ENCODE results near the gene WDR62. TPM values are rescaled to one million over a fixed set of nuclear protein-coding genes. Genes with fewer than 3 reads are reported as not detected.
"Not testable (repeated sequence)": the region's sequence is repeated elsewhere in the genome, so short reads cannot be mapped to it uniquely, and the experiment has no call there.

The WDR62 gene
- total RNA-seq, 1 donor from 2014 or later, result 1.2 TPM

DNA sequence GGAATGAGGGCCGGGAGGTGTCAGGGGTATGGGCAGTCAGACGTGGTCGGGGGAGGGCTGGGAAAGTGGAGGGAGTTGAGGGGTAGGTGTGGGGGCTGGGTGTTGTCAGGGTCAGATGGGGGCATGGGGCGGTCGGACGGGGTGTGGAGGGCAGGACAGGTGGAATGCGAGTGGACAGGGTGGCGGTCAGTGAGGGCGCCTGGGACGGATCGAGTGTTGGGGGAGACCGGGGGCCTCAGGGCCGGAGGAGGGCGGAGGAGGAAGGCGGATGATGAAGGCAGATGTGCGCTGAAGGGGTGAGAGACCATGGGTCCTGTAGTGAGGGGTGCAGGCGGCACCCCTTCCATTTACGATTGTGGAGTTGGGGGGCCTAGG lies 66.3 kb downstream of the WDR62 start:
- DNase-seq (ENCODE audit: low spot score) (no peak), ATAC-seq (no peak)
- intact Hi-C loops (cut with DNase I), result loop anchor here (5.0 kb wide), 1 partner anchor 46 kb away; no protein-coding TSS in a partner anchor

GRCh38 chr19:36121486-36122124 lies 66.9 kb downstream of the WDR62 start:
- ATAC-seq (no peak), DNase-seq (ENCODE audit: low spot score) (no peak)
- intact Hi-C loops (cut with DNase I), result loop anchor here (5.0 kb wide), 1 partner anchor 46 kb away; no protein-coding TSS in a partner anchor

DNA sequence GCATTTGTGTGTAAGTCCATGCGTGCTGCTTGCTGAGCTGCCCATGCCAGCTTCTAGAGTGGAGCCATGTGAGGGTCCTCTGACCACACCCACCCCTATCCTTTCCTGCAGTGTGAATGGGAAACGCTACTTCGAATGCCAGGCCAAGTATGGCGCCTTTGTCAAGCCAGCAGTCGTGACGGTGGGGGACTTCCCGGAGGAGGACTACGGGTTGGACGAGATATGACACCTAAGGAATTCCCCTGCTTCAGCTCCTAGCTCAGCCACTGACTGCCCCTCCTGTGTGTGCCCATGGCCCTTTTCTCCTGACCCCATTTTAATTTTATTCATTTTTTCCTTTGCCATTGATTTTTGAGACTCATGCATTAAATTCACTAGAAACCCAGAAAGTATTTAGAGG lies 70.9 kb downstream of the WDR62 start:
- intact Hi-C loops (cut with DNase I), result no loop called here
- DNase-seq (ENCODE audit: low spot score), result no peak
- no peak for ATAC-seq

DNA sequence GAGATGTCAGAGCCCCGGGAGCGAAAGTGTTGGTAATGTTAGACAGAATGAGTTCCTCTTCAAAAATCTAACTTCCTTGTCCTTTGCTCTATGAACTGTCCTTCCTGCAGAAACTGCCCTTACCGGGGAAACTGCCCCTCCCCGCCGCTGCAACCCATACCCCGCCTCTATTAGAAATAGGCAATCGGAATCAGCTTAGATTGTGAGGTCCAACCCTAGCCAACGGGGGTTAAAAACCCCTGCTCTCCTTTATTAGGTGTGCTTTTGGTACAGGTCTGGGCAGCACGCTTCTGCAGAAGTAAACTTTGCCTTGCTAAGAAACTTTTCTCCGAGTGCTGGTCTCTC lies 73.7 kb downstream of the WDR62 start:
- intact Hi-C loops (cut with DNase I), result no loop called here
- DNase-seq (ENCODE audit: low spot score), result no peak
- peak; percentile 21 for ATAC-seq

DNA sequence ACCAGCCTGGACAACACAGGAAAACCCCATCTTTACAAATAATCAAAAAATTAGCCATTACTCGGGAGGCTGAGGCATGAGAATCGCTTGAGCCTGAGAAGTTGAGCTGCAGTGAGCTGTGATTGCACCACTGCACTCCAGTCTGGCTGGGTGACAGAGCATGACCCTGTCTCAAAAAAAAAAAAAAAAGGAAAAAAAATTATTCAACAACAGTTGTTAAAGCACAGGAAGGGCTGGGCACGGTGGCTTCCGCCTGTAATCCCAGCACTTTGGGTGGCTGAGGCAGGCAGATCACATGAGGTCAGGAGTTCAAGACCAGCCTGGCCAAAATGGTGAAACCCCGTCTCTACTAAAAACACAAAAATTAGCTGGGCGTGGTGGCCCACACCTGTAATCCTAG lies 76.5 kb downstream of the WDR62 start:
- DNase-seq (ENCODE audit: low spot score); ATAC-seq; intact Hi-C loops (cut with DNase I): not testable (repeated sequence)

GRCh38 chr19:36134867-36135266 lies 80.2 kb downstream of the WDR62 start:
- intact Hi-C loops (cut with DNase I); ATAC-seq; DNase-seq (ENCODE audit: low spot score): not testable (repeated sequence)

- peak; percentile 66 for DNase-seq (ENCODE audit: low spot score)
- no peak for ATAC-seq
- intact Hi-C loops (cut with DNase I), result no loop called here
These were observed 82.4 kb downstream of the WDR62 start for GRCh38 chr19:36136964-36137686.

DNA sequence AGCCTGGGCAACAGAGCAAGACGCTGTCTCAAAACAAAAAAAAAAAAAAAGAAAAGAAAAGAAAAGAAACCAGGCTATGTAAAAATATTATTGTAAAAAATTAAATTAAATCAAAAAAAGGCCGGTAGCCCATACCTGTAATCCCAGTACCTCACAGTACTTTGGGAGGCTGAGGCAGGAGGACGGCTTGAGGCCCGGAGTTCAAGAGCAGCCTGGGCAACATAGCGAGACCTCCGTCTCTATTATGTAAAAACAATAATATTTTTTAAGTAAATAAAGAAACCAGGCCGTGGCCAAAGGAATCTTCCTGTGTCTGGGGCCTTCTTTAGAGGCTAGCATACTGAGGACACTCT lies 84.4 kb downstream of the WDR62 start:
- intact Hi-C loops (cut with DNase I), result no loop called here
- no peak for DNase-seq (ENCODE audit: low spot score)
- no peak for ATAC-seq

DNA sequence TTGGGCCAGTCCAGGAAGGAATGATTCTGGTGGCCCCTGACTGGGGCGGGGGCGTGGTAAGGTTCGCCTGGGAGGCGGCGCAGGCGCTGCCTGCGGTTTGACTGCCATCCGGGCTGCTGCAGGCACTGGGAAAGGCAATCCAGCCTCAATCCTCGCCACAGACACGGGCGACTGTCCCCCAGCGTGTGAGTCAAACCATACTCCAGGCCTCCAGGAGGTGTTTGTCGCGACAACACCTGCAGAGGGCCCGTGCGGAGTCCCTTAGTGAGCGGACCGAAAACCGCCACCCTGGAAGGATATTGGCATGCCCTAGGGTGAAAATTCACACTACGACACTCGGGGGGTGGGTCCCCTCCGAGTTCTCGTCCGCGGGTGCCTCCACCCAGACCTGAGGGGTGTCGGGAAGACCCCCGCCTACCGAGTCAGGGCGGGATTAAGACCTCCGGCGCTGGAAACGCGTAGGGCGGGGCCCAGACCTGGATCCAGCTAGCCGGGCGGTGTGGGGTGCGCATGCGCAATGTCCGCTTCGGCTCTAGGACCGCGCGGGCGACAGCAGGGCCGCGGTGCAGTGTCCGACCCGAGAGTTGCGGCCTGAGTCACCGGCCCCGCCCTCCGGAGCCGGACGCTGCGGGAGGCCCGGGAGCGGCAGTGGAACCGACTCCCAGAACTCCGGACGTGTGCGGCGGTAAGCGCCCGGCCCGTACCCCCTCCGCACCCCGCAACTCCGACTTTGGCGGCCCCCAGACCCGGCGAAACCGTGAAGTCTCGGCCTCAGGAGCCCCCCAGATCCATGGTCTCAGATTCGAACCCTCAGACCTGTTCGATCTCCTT lies 85.0 kb downstream of the WDR62 start, which contains the start of gene CAPNS1:
CAPNS1 (plus strand) TSS at position 594 of the 831 bp plus-strand sequence. CDS start 946 bp downstream, outside the sequence.
- intact Hi-C loops (cut with DNase I), result no loop called here
- DNase-seq (ENCODE audit: low spot score) (peak; percentile 98), ATAC-seq (peak; percentile 97)

DNA sequence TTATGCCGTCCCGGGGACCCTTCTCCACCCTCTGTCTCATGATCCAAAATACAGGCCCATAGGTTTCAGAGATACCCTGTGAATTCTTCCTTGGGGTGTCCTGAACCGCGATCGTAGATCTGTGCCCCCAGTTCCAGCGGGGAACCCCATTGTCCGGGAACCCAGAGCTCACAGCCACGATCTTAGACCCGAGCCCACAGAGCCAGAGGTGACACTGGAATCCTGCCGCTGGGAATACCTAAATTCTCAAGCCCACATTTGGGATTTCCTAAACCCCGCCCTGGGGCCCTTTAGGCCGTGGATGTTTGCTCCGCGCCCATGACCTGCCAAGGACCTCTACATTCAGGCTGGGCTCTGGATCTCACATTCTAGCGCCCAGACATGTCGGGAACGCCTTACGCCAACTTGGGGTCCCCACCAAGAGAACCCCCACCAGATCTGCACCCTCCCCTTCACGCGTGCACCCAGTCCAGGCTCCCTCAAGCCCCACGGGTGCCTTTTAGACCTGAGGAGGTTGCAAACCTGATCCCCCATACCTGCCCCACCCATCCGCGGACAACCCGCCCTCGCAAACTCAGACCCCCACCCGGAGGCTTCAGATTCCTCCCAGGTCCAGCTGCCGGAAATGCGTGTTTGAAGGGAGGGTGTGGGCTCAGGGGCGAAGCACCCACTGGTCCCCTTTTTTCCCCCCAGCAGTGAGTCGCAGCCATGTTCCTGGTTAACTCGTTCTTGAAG lies 85.8 kb downstream of the WDR62 start:
- intact Hi-C loops (cut with DNase I), result no loop called here
- ATAC-seq, result peak; percentile 5
- peak; percentile 73 for DNase-seq (ENCODE audit: low spot score)

DNA sequence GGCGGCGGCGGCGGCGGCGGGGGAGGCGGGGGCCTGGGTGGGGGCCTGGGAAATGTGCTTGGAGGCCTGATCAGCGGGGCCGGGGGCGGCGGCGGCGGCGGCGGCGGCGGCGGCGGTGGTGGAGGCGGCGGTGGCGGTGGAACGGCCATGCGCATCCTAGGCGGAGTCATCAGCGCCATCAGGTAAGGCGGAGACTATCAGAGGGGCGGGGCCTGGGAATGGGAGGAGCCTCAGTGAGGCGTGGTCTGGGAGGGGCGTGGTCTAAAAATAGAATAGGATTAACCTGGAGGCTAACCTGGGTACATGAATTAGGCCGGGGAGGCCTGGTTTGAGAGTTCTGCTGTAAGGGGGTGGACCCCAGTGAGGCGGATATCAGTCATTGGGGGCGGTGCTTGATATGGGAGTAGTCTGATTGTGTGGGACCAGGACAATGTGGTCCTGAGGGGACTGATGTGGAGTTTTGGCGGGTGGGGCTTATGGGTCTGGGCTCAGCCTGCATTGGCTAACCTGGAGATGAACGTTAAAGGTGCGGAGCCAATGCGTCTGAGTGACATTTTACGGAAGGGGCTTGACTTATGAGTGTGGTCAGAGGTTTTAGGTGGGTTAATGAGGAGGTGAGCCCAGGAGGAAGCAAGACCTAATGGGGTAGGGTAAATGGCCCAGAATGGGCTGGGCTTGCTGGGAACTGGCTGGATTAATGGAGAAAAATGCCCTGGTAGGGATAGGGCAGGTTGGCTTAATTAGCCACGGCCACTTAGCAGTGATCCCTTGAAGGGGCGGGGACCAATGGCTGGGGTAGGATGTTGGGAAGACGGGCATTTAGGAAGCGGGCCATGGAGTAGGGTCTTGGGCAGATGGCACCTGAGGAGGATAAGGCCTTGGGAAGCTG lies 86.6 kb downstream of the WDR62 start:
- intact Hi-C loops (cut with DNase I), result no loop called here

GRCh38 chr19:36142046-36142445 lies 87.3 kb downstream of the WDR62 start:
- ATAC-seq (no peak), DNase-seq (ENCODE audit: low spot score) (no peak)
- intact Hi-C loops (cut with DNase I), result no loop called here

More for the DNA sequence above, 86.6 kb downstream of the WDR62 start:
- peak; percentile 93 for DNase-seq (ENCODE audit: low spot score)
- ATAC-seq, result peak; percentile 68

GRCh38 chr19:36142496-36142895 lies 87.8 kb downstream of the WDR62 start:
- intact Hi-C loops (cut with DNase I), result no loop called here
- ATAC-seq, result no peak
- no peak for DNase-seq (ENCODE audit: low spot score)

DNA sequence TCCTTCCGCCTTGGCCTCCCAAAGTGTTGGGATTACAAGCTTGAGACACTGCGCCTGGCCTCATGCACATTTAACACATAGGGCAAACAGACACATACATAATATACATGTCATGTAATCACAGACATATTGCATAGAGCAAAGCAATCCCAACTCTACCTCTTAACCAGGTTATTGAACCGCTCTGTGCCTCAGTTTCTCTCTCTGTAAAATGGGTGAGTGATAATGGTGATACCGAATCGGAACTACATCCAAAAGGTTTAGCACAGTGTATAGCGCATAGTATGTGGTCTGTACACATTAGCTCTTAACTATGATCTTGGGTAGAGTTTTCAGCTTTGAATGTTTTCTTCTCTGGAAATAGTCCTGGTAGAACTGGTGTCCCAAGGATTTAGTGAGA lies 89.9 kb downstream of the WDR62 start:
- intact Hi-C loops (cut with DNase I), result no loop called here

GRCh38 chr19:36149673-36150406 lies 95.1 kb downstream of the WDR62 start:
- intact Hi-C loops (cut with DNase I), result no loop called here
- no peak for ATAC-seq
- DNase-seq (ENCODE audit: low spot score), result no peak

More for the DNA sequence above, 89.9 kb downstream of the WDR62 start:
- DNase-seq (ENCODE audit: low spot score) (no peak), ATAC-seq (no peak)

GRCh38 chr19:36150586-36150985 lies 95.9 kb downstream of the WDR62 start:
- peak; percentile 1 for ATAC-seq
- intact Hi-C loops (cut with DNase I), result no loop called here
- no peak for DNase-seq (ENCODE audit: low spot score)

All from sciatic nerve (tissue), 2 donors.